Stimulated activated CD8-positive, alpha-beta memory T cell treated with anti-CD3 and anti-CD28 coated beads, Interleukin-4, amount 100 ng/mL, for 48 hours (primary cell): ENCODE data around the gene SNTA1.
A peak's percentile ranks its signal among the peaks of the same experiment; 100 is the strongest.
"Not testable (repeated sequence)": the region's sequence is repeated elsewhere in the genome, so short reads cannot be mapped to it uniquely, and the experiment has no call there.

Experiments
- DNase-seq: peaks from one replicate; pipeline ENCODE4 v3.0.0-alpha.2; 2020

SNTA1 gene

DNA sequence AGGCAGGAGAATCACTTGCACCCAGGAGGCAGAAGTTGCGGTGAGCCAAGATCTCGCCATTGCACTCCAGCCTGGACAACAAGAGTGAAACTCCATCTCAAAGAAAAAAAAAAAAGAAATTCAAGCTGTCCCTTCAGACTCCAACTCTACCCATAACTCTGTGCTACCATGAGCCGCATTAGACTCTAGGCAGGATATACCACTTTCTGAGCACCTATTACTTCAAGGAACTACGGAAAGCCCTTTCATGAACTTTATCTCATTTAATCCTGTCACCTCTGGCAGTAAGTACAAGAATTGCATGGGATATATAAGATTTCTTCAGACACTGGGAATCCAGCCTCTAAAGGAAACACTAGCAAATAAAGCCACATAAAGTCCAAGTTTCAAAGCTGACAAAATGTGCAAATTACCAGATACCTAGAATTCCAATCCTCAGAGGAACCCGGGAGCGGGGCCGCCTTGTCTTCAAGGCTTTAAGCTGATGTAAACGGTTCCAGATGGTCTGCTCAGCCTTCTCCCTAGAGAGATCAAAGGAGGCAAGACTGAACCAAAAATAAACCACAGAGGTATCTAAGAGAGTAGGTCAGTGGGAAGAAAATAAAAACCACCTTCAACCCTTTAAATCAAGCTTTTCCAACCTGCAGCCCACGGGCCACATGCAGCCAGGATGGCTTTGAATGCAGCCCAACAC is 51.7 kb downstream of the SNTA1 start:
- no peak for DNase-seq

DNA sequence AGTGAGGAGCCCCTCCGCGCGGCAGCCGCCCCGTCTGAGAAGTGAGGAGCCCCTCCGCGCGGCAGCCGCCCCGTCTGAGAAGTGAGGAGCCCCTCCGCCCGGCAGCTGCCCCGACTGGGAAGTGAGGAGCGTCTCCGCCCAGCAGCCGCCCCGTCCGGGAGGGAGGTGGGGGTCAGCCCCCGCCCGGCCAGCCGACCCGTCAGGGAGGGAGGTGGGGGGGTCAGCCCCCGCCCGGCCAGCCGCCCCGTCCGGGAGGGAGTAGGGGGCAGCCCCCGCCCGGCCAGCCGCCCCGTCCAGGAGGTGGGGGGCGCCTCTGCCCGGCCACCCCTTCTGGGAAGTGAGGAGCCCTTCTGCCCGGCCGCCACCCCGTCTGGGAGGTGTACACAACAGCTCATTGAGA is 54.2 kb downstream of the SNTA1 start:
- not testable (repeated sequence) for DNase-seq

DNA sequence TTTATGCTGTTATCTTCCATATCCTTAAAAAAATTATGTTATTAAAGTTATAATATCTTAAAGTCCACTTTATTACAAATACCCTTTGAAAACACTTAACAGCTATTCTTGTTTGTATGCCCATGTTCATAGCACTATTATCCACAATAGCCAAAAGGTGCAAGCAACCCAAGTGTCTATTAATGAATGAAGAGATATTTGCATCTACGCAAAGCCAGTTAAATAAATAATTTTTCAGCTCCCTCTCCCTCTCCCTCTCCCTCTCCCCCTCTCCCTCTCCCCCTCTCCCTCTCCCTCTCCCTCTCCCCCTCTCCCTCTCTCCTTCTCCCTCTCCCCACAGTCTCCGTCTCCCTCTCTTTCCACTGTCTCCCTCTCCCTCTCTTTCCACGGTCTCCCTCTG is 55.3 kb downstream of the SNTA1 start:
- DNase-seq = no peak

DNA sequence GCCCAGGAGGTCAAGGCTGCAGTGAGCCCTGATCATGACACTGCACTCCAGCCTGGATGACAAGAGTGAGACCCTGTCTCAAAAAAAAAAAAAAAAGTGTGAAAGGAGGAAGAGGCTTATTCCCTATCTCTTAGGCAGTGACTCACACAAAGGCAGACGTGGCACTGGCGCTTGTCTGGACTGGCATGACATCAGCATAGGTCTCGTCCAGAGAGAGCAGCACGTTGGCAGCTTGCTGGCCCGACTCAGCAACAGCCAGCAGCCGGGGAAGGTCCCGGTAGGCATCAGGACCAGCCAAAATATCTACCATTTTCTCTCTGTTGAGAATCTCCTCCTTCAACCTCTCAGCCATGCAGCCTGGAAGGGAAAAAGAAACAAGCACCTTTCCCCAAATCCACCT is 56.4 kb downstream of the SNTA1 start:
- no peak for DNase-seq

DNA sequence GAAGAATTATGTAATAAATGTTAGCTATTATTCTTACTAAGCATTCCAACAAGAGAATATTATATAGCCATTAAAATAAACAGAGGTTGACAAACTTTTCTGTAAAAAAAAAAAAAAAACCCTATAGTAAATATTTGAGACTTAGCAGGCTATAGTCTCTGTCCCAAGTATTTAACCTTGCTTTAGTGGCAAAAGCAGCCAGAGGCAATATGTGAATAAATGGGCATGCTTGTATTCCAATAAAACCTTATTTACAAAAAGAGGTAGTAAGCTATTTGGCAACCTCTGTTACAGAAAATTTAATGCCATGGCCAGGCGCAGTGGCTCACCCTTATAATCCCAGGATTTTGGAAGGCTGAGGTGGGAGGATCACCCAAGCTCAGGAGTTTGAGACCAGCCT is 56.9 kb downstream of the SNTA1 start:
- DNase-seq = no peak

DNA sequence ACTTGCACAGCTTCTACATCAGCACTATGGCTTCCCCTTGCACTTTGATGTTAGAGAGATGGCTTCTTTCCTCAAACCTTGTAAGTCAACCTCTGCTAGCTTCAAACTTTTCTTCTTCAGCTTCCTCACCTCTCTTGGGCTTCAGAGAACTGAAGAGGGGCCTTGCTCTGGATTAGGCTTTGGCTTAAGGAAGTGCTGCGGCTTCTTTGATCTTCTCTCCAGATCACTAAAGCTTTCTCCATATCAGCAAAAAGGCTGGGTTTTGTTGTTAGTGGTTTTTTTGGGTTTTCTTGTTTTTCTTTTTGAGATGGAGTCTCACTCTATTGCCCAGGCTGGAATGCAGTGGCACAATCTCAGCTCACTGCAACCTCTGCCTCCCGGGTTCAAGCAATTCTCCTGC is 66.2 kb downstream of the SNTA1 start:
- DNase-seq = no peak

DNA sequence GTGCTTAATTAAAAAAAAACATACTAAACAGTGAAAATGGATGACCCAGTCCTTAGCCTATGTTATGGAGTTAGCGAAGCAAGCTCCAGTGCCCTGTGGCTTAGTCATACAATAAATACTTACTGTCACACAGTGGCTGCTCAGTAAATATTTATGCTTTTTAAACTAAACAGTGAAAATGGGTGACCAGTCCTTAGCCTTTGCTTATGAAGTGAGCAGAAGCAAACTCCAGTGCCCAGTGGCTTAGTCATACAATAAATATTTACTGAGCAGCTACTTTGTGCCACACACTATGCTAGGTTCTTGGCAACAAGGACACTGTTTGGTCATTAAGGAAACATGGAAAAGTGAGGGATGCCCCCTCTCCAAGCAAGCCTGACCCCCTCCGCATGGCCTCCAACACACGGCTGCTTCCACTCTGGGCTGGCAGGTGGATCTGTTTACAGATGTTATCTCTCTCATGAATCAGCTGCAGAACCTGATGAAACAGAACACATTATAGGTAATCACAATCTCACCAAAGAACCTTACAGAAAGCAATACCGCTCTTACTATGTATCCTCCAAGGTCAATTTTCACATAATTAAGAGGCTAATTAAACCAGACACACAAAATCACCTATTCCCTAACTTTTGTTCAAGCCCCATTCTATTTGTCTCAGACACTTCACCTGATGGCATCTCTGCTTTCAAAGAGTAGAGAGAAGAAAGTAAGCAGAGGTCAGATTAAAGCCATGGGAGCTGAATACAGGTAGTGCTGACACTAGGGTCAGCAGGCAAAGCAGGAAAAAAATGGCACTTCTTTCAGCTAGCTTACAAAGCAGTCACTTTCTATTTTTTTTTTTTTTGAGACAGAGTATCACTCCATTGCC is 69.6 kb downstream of the SNTA1 start:
- no peak for DNase-seq

DNA sequence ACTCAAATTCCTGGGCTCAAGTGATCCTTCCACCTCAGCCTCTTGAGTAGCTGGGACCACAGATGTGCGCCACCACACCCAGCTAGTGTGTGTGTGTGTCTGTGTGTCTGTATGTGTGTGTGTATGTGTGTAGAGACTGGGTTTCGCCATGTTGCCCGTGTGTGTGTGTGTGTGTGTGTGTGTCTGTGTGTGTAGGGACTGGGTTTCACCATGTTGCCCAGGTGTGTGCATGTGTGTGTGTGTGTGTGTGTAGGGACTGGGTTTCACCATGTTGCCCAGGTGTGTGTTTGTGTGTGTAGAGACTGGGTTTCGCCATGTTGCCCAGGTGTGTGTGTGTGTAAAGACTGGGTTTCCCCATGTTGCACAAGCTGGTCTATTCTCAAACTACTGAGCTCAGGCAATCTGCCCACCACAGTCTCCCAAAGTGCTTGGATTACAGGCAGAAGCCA is 70.5 kb downstream of the SNTA1 start:
- no peak for DNase-seq

DNA sequence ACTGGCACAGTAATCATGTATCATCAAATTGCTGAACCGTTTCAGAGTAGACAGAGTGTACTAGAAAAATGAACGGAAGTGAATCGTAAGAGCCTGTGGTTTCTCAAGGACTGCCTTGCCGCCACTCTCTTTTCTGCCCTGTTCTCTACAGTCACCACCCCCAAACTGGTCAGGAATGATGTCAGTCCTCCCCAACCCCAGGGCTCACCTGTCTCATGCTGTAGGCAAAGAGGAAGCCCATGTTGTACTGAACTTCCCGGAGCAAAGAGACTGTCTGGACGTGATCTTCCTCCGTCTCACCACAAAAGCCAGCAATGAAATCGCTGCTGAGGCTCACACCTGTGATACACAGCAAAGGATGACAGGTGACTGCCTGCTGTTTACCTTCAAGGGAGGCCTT is 73.3 kb downstream of the SNTA1 start:
- DNase-seq = peak; percentile 35

DNA sequence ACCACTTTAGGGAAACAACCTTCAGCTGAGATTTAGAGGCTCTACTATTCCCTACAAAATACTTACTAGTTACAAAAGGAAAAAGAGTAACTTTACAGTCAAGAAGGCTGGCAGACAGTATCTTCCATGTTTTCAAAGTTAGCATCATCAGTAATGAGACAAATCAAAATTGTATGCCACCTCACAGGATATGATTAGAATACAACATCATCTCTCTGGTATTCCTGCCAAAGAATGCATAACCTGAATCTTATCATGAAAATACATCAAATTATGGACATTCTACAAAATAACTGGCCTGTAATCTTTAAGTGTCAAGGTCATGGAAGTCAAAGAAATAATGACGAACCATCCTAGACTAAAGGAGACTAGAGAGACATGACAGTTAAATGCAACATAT is 80.7 kb downstream of the SNTA1 start:
- DNase-seq = no peak

DNA sequence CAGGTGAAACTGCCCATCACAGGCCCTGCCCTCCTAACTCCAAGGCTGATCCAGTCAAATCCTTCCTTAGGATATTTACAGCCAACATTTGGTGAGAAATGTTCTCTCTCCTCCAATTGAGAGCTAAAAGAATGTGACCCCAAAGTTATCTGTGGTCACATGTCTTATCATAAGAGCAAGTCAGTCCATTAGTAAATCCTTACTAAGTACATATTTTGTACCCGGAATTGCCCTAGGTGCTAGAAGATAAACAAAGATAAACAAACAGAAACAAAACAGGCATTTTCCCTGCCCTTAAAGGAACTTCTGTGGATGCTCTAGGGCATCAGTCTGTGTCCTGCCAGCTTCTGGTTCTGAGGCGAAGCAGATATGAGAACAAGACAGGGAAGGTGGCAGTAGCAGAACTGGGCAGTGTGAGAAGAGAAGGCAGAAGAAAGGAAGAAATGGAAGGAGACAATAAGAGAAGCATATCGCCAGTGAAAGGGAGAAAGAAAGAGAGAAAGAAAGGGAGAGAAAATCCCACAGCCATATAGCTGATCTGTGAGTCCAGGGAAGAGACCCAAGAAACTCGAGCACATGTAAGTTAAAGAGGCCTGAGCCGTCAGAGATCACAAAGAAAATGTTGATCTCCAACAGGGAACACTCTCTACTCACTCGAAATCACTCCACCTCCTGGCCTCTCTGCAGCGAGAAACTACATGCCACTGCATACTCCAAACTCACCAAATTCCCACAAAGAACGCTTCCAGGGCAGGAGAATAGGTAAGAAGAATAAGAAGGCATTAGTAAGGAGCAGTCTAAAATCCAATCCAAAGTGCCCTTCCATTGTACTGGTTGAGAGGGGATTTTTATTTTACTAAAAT is 83.9 kb downstream of the SNTA1 start:
- no peak for DNase-seq
